Sigmoid colon (tissue), 7 donors: ENCODE measurements around the gene SPRR2F. TPM values are rescaled to one million over a fixed set of nuclear protein-coding genes. Genes with fewer than 3 reads are reported as not detected.

Experiments
- DNase-seq: peaks from one replicate; pipeline ENCODE4 v3.0.0-alpha.2; 2019
- H3K27ac ChIP-seq, 4 donors: fragments of 200-600 bp; sonication (generic); one replicate each; pipeline ENCODE4 v1.5.1; 2016 to 2019; ENCODE audit warnings: mild to moderate bottlenecking in 1 of 4
- H3K27me3 ChIP-seq, 3 donors: fragments of 200-600 bp; sonication (generic); one replicate each; pipeline ENCODE4 v1.5.1; 2019; ENCODE audit warnings: mild to moderate bottlenecking in 1 of 3
- H3K36me3 ChIP-seq, 4 donors: fragments of 200-600 bp; sonication (generic); one replicate each; pipeline ENCODE4 v1.5.1; 2016 to 2019
- H3K4me1 ChIP-seq, 4 donors: fragments of 200-600 bp; sonication (generic); one replicate each; pipeline ENCODE4 v1.5.1; 2017 to 2019
- H3K4me3 ChIP-seq, 4 donors: fragments of 200-600 bp; sonication (generic); one replicate each; pipeline ENCODE4 v1.5.1; 2017 to 2019; ENCODE audit warnings: mild to moderate bottlenecking in 2 of 4, moderate library complexity in 1 of 4
- H3K9me3 ChIP-seq, 4 donors: fragments of 200-600 bp in 3 of 4; sonication (generic) in 3 of 4; one replicate each; pipeline versions ENCODE4 v1.5.1 to v1.6.1; 2013 to 2019
- CTCF ChIP-seq, 4 experiments: fragments of 450-650 bp in 3 of 4; fragments of 200-600 bp in 1 of 4; IDR thresholded peaks; one replicate each; pipeline ENCODE4 v1.5.1; 2016 to 2019; ENCODE audit warnings: antibody characterized with exemption in 4 of 4, mild to moderate bottlenecking in 3 of 4, moderate library complexity in 2 of 4
- EP300 ChIP-seq, 4 donors: sonication (generic); formaldehyde crosslinking; IDR thresholded peaks; one replicate each; pipeline ENCODE4 v1.6.1; 2017; ENCODE audit warnings: antibody characterized with exemption in 4 of 4
- POLR2A ChIP-seq, 2 donors: fragments of 450-650 bp; IDR thresholded peaks; one replicate each; pipeline ENCODE4 v1.6.1; 2016; ENCODE audit warnings: antibody characterized with exemption in 2 of 2, mild to moderate bottlenecking in 2 of 2, moderate library complexity in 2 of 2
- POLR2AphosphoS5 ChIP-seq, 4 donors: sonication (generic); formaldehyde crosslinking; IDR thresholded peaks; one replicate each; pipeline ENCODE4 v1.6.1; 2017; ENCODE audit warnings: antibody characterized with exemption in 4 of 4
- WGBS, 2 donors: extraction: QIAGEN DNeasy Blood & Tissue Kit; methylation state at CpG; one replicate each; pipeline ENCODE4 v1.1.7; 2013; 5-methylcytosine and 5-hydroxymethylcytosine counted together
- intact Hi-C: fragments of 100-400 bp; cut with DNase I; formaldehyde crosslinking; loops from one replicate; pipeline ENCODE4 v1.15.1; 2023
- polyA plus RNA-seq, 3 donors: library from polyadenylated mRNA; stranded (reverse); fragments of 200-250 nt; gene quantifications; one replicate each; pipeline ENCODE4 v1.2.3, GENCODE V29; 2013
- small RNA-seq, 3 donors: library from RNA; depleted of rRNA; stranded (forward); fragments of <200 nt; gene quantifications; one replicate each; pipeline ENCODE3, GENCODE V24; 2016
- total RNA-seq, 4 donors: library from RNA; depleted of rRNA; stranded (reverse); fragments of >200 nt; gene quantifications; one replicate each; pipeline ENCODE4 v1.1.0, GENCODE V29; 2016
- donor health status: healthy with polysubstance abuse.
- donor health status: Bipolar disorder and iron deficiency.
- donor health status: healthy.

Gene SPRR2F
- total and polyA plus RNA-seq, 7 donors: not detected

- Histone ChIP-seq H3K4me1 (no peaks in the 10 kb centered on the region), H3K9me3 (no peaks in the 10 kb centered on the region), H3K36me3 (no peaks in the 10 kb centered on the region), H3K27ac (no peak overlapping the region), H3K4me3 (no peak overlapping the region), H3K27me3 (no peaks in the 10 kb centered on the region)
- WGBS, 2 donors: 85 to 90% methylated on average over 3 of the region's 3 CpGs
- DNase-seq: no peak
- no peak for TF ChIP-seq EP300 (IDR thresholded peaks at IDR 0.05)
- intact Hi-C loops: no loop called here
These were observed 31.6 kb downstream of the SPRR2F start for GRCh38 chr1:153081736-153082135.

DNA sequence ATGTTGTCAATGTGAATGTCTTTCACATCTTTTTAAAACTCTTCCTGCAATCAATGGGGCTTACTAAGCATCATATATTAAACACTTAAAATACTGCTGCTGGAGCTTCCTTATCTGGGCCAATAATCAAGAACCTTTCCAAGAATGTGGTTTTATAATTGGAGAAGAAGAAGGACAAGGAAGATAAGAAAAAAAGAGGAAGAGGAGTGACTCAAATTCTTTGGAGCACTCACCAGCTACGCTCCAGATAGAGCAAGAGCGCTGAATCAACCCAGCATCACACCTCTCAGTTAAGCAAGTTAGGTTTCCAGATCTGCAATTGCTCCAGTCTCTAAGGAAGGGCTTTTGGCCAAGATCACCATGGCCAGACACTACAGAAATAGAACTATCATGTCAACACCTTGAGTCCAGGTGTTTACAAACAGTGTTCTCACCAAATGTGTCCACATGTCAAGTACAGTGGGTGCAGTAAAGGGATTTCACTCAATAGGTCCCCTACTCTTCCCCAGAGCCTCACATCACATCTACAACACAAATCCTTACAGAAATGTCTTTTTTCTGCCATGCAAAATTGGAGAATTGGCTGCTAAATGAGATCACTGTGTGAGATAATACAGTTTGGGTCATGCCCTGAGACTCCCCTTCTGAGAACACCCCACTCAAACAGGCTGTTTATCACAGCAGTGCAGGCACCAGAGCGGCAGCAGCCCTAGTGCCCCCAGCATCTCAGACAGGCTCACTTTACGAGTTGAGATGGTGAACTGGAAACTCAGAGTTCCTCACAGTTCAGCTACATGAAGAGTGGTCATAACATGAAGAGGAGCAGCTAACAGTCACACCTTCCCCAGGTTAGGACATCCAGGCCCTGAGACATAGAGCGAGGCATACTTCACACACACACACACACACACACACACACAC lies 40.2 kb downstream of the SPRR2F start:
- H3K36me3 ChIP-seq: no peaks in the 10 kb centered on the region
- intact Hi-C loops: no loop called here
- no peak overlapping the region for H3K4me3 ChIP-seq
- no peaks in the 10 kb centered on the region for H3K27me3 ChIP-seq
- H3K4me1 ChIP-seq: no peaks in the 10 kb centered on the region
- no peak overlapping the region for H3K27ac ChIP-seq
- DNase-seq: no peak
- no peaks in the 10 kb centered on the region for H3K9me3 ChIP-seq
- TF ChIP-seq POLR2AphosphoS5 (IDR thresholded peaks at IDR 0.05): no peak
- TF ChIP-seq CTCF (IDR thresholded peaks at IDR 0.05): no peak
- TF ChIP-seq EP300 (IDR thresholded peaks at IDR 0.05): no peak
- no peak for TF ChIP-seq POLR2A (IDR thresholded peaks at IDR 0.05)
- 80 to 81% methylated on average over 5 of the region's 5 CpGs for WGBS, 2 donors

DNA sequence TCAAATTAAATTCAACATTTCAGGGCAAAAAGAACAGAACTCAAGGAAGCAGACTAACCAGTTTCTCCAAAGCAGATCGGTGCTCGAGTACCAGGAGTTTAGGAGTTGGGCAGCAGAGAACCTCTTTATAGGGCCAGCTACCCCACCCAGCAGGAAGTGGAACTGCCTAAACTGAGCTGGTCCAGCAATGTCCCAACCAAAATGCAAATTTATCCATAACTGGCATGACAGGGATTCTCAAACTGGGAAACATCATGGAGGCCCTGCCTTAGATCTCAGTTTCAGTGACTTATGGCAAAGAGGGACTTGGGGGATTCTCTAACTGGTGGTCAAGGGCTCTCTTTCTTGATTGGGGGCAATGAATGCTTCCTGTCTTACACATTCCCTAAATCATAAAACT lies 41.8 kb downstream of the SPRR2F start, which contains the start of gene SPRR2B:
SPRR2B (minus strand) TSS at position 101 of the 400 bp plus-strand sequence. CDS start 772 bp downstream, outside the sequence.
- H3K4me3 ChIP-seq: no peak within 1 kb of the TSS
- H3K27me3 ChIP-seq: no peaks in the 10 kb centered on the region
- no peaks in the 10 kb centered on the region for H3K9me3 ChIP-seq
- 60 to 91% methylated on average over 2 of the region's 2 CpGs for WGBS, 2 donors
- H3K27ac ChIP-seq: no peak within 1 kb of the TSS
- DNase-seq: no peak
- H3K4me1 ChIP-seq: no peaks in the 10 kb centered on the region
- TF ChIP-seq POLR2A (IDR thresholded peaks at IDR 0.05) (no peak), EP300 (IDR thresholded peaks at IDR 0.05) (no peak), POLR2AphosphoS5 (IDR thresholded peaks at IDR 0.05) (no peak), CTCF (IDR thresholded peaks at IDR 0.05) (no peak)
- H3K36me3 ChIP-seq: no peaks in the 10 kb centered on the region
- intact Hi-C loops: no loop called here

DNA sequence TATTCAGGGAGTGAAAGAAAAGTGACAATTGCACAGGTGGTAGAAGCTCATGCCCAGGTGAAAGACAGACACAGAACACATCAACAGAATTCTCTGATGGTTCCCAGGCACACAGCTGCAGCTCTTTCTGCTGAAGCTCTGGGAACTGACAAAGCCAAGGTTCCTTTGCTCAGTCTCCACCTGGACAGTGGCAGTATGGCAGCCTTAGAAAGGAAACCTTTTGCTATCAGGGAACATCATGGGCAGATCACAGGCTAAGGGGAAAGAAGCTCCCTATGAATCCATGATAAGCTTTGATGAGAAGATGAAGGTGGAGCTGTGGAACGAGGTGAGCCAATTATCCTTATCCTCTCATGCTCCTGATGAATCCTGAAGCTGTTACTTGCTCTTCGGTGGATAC lies 43.1 kb downstream of the SPRR2F start:
- Histone ChIP-seq H3K27me3 (no peaks in the 10 kb centered on the region), H3K27ac (no peak overlapping the region), H3K36me3 (no peaks in the 10 kb centered on the region), H3K9me3 (no peaks in the 10 kb centered on the region), H3K4me1 (no peaks in the 10 kb centered on the region), H3K4me3 (no peak overlapping the region)
- DNase-seq: no peak
- intact Hi-C loops: no loop called here
- 53 to 74% methylated on average over 2 of the region's 2 CpGs for WGBS, 2 donors
- no peak for TF ChIP-seq CTCF (IDR thresholded peaks at IDR 0.05)
- no peak for TF ChIP-seq POLR2A (IDR thresholded peaks at IDR 0.05)
- TF ChIP-seq EP300 (IDR thresholded peaks at IDR 0.05): no peak

Small RNA genes lying within 50 kb of the gene (small RNA-seq; reads per million reads assigned to genes)
- gene SPRR2C: 0 reads per million in 3 donors

Other genes starting within 250 kb of the SPRR2F start
- not detected for gene SMCP, start 235.2 kb downstream of the SPRR2F start, total RNA-seq
- gene SMCP, start 235.2 kb downstream of the SPRR2F start, polyA plus RNA-seq: not detected
- gene IVL, start 205.0 kb downstream of the SPRR2F start, total RNA-seq: not detected
- gene IVL, start 205.0 kb downstream of the SPRR2F start, polyA plus RNA-seq: 1 to 10 TPM in 1 of 3 donors, under 1 TPM in 1, not detected in 1; 0.03 to 1.2 TPM
- gene SPRR5, start 166.3 kb downstream of the SPRR2F start, total RNA-seq: not detected
- not detected for gene SPRR5, start 166.3 kb downstream of the SPRR2F start, polyA plus RNA-seq
- gene SPRR4, start 142.9 kb downstream of the SPRR2F start, total RNA-seq: not detected
- gene SPRR4, start 142.9 kb downstream of the SPRR2F start, polyA plus RNA-seq: not detected
- gene SPRR1A, start 129.4 kb downstream of the SPRR2F start, total RNA-seq: not detected
- gene SPRR1A, start 129.4 kb downstream of the SPRR2F start, polyA plus RNA-seq: not detected
- gene SPRR3, start 111.8 kb downstream of the SPRR2F start, total RNA-seq: not detected
- 10 to 100 TPM in 1 of 3 donors, 1 to 10 TPM in 1, not detected in 1; 2.1 to 13.2 TPM for gene SPRR3, start 111.8 kb downstream of the SPRR2F start, polyA plus RNA-seq
- not detected for gene SPRR1B, start 82.3 kb downstream of the SPRR2F start, total RNA-seq
- gene SPRR1B, start 82.3 kb downstream of the SPRR2F start, polyA plus RNA-seq: 1 to 10 TPM in 1 of 3 donors, under 1 TPM in 1, not detected in 1; 0.19 to 3.0 TPM
- gene SPRR2D, start 72.4 kb downstream of the SPRR2F start, total RNA-seq: not detected
- under 1 TPM in 1 of 3 donors, not detected in 2; 0.29 TPM for gene SPRR2D, start 72.4 kb downstream of the SPRR2F start, polyA plus RNA-seq
- not detected for gene SPRR2A, start 56.0 kb downstream of the SPRR2F start, total RNA-seq
- gene SPRR2A, start 56.0 kb downstream of the SPRR2F start, polyA plus RNA-seq: 1 to 10 TPM in 1 of 3 donors, under 1 TPM in 1, not detected in 1; 0.42 to 2.4 TPM
- gene SPRR2B, start 41.9 kb downstream of the SPRR2F start, total RNA-seq: not detected
- not detected for gene SPRR2B, start 41.9 kb downstream of the SPRR2F start, polyA plus RNA-seq
- gene SPRR2E, start 19.0 kb downstream of the SPRR2F start, total RNA-seq: not detected
- 1 to 10 TPM in 1 of 3 donors, under 1 TPM in 1, not detected in 1; 0.16 to 1.8 TPM for gene SPRR2E, start 19.0 kb downstream of the SPRR2F start, polyA plus RNA-seq
- not detected for gene SPRR2G, start 37.4 kb upstream of the SPRR2F start, total RNA-seq
- not detected for gene SPRR2G, start 37.4 kb upstream of the SPRR2F start, polyA plus RNA-seq
- not detected for gene LELP1, start 89.9 kb upstream of the SPRR2F start, total RNA-seq
- gene LELP1, start 89.9 kb upstream of the SPRR2F start, polyA plus RNA-seq: not detected
- gene PRR9, start 104.1 kb upstream of the SPRR2F start, total RNA-seq: not detected
- not detected for gene PRR9, start 104.1 kb upstream of the SPRR2F start, polyA plus RNA-seq
- not detected for gene LORICRIN, start 146.2 kb upstream of the SPRR2F start, total RNA-seq
- under 1 TPM in 1 of 3 donors, not detected in 2; 0.06 TPM for gene LORICRIN, start 146.2 kb upstream of the SPRR2F start, polyA plus RNA-seq
- gene PGLYRP3, start 199.4 kb upstream of the SPRR2F start, total RNA-seq: not detected
- under 1 TPM in 1 of 3 donors, not detected in 2; 0.16 TPM for gene PGLYRP3, start 199.4 kb upstream of the SPRR2F start, polyA plus RNA-seq
- not detected for gene PGLYRP4, start 235.3 kb upstream of the SPRR2F start, total RNA-seq
- gene PGLYRP4, start 235.3 kb upstream of the SPRR2F start, polyA plus RNA-seq: 1 to 10 TPM in 1 of 3 donors, not detected in 2; 1.1 TPM
- gene S100A9, start 244.3 kb upstream of the SPRR2F start, total RNA-seq: 100 to 1,000 TPM in 3 of 4 donors, 10 to 100 TPM in 1; 73.4 to 943 (median 280) TPM
- gene S100A9, start 244.3 kb upstream of the SPRR2F start, polyA plus RNA-seq: 100 to 1,000 TPM; 221 to 449 (median 351) TPM